Omental fat pad (tissue), 4 donors: Measurements from ENCODE around the gene GRIK3. TPM values are rescaled to one million over a fixed set of nuclear protein-coding genes. Genes with fewer than 3 reads are reported as not detected.

Experiments used
- ATAC-seq: fragments of 150-250 bp; one replicate; pipeline ENCODE4 v1.9.1; 2016; ENCODE audit warnings: mild to moderate bottlenecking, moderate library complexity; ENCODE audit not compliant: low FRiP score
- DNase-seq: peaks from one replicate; pipeline ENCODE4 v3.0.0-alpha.2; 2019; ENCODE audit warnings: low spot score
- total RNA-seq, 4 donors: library from RNA; depleted of rRNA; stranded (reverse); fragments of >200 nt; gene quantifications; one replicate each; pipeline ENCODE4 v1.1.0, GENCODE V29; 2016
- TF ChIP-seq, protein P1 (sequence below), 3 donors: fragments of 450-650 bp; IDR thresholded peaks; one replicate each; pipeline ENCODE4 v1.5.1; 2016 to 2017; ENCODE audit warnings: antibody characterized with exemption in 3 of 3, mild to moderate bottlenecking in 3 of 3, moderate library complexity in 2 of 3

The GRIK3 gene
- total RNA-seq, 4 donors from 2014 or later, result 0.09 to 0.79 TPM; not detected in 2

DNA sequence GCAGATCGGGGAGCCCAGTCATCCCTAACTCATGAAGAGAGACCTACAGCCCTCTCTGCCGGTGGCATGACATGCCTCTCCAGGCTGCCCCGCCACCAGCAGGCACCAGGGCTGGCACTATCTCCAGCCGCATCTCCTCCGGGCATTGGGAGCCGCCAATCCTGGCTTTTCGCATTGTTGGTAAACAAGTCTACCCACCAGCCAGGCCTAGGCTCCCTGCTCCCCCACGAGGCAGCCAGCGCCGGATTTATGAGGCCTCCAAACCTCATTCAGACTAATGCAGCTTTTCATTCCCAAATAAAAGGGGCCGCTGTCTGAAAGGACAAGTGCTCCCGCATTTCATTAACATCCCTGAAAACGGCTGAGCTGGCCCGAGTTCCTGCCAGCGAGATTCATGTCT lies 3.4 kb upstream of the GRIK3 start:
- ATAC-seq (no peak), DNase-seq (no peak)
- TF ChIP-seq, protein P1, sequence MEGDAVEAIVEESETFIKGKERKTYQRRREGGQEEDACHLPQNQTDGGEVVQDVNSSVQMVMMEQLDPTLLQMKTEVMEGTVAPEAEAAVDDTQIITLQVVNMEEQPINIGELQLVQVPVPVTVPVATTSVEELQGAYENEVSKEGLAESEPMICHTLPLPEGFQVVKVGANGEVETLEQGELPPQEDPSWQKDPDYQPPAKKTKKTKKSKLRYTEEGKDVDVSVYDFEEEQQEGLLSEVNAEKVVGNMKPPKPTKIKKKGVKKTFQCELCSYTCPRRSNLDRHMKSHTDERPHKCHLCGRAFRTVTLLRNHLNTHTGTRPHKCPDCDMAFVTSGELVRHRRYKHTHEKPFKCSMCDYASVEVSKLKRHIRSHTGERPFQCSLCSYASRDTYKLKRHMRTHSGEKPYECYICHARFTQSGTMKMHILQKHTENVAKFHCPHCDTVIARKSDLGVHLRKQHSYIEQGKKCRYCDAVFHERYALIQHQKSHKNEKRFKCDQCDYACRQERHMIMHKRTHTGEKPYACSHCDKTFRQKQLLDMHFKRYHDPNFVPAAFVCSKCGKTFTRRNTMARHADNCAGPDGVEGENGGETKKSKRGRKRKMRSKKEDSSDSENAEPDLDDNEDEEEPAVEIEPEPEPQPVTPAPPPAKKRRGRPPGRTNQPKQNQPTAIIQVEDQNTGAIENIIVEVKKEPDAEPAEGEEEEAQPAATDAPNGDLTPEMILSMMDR (IDR thresholded peaks at IDR 0.05), result no peak

DNA sequence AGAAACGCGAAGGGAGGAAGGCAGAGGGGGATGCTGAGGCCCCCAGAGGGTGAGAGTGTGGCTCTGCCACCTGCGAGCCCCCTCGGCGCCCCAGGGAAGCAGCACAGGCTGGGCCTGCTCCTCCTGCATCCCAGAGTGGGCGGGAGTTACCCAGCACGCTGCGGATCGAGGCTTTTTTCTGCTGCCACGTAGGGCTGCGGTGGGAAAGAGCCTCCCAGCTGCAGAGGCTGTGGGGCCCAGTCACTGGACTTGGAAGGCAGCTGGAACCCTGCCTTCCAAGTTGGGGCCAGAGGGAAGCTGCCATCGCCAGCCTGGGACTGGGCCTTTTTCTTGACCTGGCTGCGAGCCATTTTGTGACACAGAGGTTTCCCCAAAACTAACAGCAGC lies 2.3 kb upstream of the GRIK3 start:
- DNase-seq (no peak), ATAC-seq (no peak)
- TF ChIP-seq, protein P1 (IDR thresholded peaks at IDR 0.05), result no peak

DNA sequence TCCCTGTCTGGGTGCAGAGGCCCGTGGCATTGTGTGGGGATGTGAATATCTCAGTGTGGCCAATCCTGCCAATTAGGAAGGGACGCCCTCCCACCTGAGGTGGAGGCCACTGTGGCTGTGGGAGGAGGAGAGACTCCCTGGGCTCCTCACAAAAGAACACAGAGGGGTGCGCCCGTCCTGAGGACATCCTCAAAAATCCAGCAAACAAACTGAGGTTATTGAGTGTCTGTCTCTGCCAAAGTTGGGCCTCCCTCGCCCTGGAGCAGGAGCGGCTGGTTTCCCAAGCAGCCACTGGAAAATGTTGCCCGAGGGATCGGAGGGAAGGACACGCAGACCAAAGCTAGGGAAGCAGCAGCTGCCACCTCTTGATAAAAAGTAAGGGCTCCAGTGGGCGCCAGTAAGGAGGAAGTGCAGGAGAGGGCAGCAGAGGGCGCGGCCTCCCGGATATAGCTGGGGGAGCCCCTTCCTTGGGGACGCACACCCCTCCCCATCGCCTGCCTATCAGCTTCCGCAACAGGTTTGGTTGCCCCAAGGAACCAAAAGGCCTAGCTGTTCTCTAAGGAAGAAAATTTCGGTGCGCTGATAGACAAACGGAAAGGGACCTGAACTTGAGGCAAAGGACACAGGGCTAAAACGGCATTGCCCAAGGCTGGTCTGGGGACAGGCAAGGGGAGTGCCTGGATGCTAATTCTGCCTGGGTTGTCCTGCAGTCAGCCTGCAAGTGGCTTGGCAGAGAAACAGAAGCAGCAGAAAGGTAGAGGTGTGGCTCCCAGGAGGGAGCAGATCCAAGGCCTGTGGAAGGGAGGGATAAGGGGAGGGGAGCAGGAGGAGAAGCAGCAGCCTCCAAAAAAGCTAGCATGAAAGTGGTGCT lies 1.7 kb upstream of the GRIK3 start:
- DNase-seq, result no peak
- TF ChIP-seq, protein P1 (IDR thresholded peaks at IDR 0.05), result no peak
- no peak for ATAC-seq

DNA sequence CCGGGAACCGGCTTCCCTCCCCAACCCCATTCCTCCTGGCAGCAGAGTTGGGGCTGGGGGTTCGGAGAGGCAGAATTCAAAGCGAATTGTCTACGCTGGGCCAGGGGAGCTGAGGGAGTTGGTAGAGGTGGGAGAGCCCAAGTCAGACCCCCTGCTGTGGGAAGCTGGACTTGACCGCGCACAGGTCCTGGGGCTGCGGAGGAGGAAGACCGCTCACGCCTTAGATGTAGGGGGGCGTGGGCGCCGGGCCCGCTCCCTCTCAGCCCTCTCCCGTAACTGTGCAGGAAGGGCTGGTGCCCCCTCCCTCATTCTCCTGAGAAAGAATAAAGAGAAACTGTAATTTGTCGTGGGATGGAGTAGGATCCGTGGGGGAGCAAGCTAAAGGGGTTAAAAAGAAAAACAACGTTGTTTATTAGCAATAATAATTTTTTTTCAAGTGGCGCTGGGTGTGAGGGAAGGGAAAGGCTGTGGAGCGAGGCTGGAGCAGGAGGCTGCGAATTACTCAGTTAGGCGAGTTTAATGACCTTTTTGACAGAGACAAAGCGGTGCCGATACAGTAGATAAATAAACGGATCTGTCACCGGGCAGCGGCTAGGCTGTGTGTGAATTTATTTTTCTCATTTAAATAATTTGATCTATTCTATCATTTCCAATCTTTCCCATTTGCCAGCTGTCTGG lies 838 bp upstream of the GRIK3 start:
- TF ChIP-seq, protein P1 (IDR thresholded peaks at IDR 0.05), result no peak

DNA sequence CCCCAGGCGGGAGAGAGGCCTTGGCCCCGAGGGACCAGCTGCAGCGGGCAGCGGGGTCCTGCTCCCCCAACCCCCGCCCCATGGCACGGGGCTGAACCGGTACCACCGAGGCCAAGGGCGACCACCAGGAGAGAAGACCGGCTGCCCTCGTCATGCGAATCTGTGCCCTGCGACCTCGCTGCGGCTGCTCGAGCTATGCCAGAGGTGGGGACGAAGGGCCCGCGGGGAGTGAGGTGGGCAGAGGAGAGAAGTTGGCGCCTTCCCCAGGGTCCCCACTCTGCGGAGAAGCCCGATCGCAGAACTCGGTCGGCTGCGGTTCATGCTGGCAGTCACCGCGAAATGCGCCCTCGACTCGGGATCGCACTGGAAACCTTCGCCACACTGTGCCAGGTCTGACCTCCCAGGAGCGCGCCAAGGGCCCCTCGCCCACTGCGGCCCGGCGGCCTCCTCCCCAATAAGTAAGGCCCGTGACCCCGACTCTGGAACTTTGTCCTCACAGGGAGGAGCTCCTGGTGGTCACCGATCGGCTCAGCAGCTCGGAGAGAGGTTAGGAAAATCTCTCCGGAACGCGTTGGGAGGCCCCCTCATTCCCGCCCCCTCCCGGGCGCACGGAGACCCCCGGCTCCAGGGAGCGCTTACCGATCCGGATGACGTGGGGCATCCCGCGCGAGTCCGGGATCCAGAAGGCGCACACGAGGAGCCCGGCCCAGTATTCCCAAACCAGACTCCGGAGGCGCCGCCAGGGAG lies 787 bp downstream of the GRIK3 start:
- ATAC-seq (no peak), DNase-seq (no peak)
- TF ChIP-seq, protein P1 (IDR thresholded peaks at IDR 0.05), result no peak

More for the DNA sequence above, 838 bp upstream of the GRIK3 start:
- no peak for ATAC-seq
- no peak for DNase-seq

DNA sequence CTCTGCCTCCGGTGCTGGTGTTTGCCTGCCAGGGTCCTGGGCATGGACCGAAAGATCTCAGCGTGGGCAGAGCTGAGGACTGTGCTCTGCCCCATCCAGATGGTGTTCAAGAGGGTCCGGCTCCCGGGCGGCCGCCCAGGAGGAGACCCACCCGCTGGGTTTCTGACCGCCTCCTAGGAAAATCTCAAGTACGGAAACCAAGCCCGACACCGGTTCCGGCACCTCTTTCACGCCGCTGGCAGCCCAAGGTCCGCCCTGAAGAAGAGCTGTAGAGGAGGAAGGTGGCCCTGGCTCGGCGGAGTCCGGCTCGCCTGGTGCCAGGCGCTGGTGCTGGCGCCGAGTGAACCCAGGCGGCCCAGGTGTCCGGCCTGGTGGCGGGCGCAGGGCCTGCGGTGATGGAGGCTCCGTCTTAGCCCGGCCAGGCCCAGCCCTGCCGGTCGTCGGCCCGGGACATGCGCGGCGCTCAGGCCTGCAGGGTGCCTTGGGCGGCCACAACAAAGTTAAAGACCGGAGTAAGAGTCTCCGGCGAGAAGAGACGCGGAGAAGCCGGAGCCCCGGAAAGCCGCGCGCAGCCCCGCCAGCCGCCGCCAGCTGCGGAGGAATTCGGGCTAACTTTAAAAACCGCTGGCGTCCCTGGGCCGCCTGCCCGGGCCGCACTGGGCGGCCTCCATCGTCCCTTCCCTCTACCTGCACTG lies 1.5 kb downstream of the GRIK3 start:
- TF ChIP-seq, protein P1 (IDR thresholded peaks at IDR 0.05), result no peak
- ATAC-seq, result no peak
- no peak for DNase-seq
